ENCODE data around the gene RGS11.

The RGS11 gene

DNA sequence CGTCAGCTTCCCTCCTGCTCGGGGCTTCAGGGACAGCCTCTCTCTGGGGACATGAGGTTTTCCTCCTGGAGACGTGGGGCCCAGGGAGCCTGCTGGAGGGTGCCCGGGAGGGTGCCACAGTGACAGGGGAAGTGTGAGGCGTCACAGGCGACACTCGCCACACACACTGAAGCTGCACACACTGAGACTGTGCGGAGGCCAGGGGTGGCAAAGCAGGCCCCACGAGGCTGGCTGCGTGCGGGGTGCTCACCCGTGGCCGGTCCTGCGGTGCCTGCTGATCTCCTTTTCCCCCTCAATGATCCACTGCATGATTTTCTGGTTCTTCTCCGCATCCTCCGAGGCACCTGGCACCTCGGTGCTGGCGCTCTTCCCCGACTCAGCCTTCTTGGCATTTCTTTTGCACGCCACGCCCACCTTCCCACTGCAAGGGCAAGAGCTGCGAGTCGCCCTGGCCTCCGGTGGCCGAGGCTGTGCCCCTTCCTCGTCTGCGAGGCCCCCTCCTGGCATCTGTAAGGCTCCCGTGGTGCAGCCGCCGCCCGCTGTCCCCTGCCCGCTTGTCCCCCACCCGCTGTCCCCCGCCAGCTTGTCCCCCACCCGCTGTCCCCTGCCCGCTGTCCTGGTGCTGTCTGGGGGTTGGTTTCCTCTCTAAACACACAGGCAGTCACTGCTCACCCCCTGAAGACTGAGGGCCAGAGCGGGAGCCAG, 21.2 kb upstream of the RGS11 start:
- no peak for DNase-seq (ENCODE audit: low spot score)

- no peak for DNase-seq (ENCODE audit: low spot score)
Observed at GRCh38 chr16:296276-296675, 20.5 kb upstream of the RGS11 start.

GRCh38 chr16:293043-293775, 17.5 kb upstream of the RGS11 start:
- no peak for DNase-seq (ENCODE audit: low spot score)

DNA sequence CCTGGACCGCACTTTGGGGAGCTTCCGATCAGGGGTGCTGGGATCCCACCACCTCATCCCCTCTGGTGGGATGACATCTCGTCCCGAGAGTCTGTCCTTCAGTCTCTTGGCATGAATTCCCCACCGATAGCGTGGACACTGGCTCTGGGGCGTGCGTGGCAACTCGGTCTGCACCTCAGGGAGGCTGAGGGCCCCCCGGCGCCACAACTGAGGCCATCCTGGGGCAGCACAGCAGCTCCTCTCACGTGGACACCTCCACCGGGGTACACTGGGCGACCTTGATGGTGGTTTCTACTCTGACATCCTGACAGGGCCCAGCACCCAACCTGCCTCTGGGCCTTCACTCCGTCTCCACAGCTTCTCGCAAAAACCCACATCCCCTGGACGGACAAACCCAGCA, 15.8 kb upstream of the RGS11 start:
- no peak for DNase-seq (ENCODE audit: low spot score)

GRCh38 chr16:290681-291405, 15.1 kb upstream of the RGS11 start:
- no peak for DNase-seq (ENCODE audit: low spot score)

GRCh38 chr16:290015-290680, 14.4 kb upstream of the RGS11 start:
- DNase-seq (ENCODE audit: low spot score), result no peak

GRCh38 chr16:289395-289997, 13.8 kb upstream of the RGS11 start:
- no peak for DNase-seq (ENCODE audit: low spot score)

- no peak for DNase-seq (ENCODE audit: low spot score)
Observed at GRCh38 chr16:287981-288920, 12.5 kb upstream of the RGS11 start.

GRCh38 chr16:287298-287811, 11.6 kb upstream of the RGS11 start:
- DNase-seq (ENCODE audit: low spot score), result no peak

- no peak for DNase-seq (ENCODE audit: low spot score)
Observed at GRCh38 chr16:286491-287297, 10.9 kb upstream of the RGS11 start.

DNA sequence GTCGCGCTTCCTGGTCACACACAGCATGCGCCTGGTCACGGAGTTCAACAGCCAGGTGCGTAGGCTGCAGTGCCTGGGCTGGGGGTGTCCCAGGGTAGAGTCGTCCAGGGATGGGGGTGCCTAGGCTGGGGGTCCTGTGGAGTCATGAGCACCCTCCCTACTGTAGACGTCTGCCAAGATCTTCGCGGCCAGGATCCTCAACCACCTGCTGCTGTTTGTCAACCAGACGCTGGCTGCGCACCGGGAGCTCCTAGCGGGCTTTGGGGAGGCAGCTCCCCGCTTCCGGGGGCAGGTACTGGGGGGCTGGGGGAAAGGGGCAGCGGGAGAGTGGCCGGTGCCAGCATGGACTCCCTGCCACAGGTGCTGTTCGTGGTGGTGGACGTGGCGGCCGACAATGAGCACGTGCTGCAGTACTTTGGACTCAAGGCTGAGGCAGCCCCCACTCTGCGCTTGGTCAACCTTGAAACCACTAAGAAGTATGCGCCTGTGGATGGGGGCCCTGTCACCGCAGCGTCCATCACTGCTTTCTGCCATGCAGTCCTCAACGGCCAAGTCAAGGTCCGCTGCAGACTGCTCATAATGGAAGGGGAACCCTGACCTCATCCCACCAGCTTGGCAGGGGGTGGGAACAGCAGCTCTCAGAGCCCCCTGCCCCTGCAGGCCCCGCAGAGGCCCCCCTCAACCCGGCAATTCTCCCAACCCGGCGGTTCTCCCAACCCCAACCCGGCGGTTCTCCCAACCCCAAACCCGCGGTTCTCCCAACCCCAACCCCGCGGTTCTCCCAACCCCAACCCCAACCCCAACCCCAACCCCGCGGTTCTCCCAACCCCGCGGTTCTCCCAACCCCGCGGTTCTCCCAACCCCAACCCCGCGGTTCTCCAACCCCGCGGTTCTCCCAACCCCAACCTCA, 9.7 kb upstream of the RGS11 start:
- DNase-seq (ENCODE audit: low spot score), result no peak

DNA sequence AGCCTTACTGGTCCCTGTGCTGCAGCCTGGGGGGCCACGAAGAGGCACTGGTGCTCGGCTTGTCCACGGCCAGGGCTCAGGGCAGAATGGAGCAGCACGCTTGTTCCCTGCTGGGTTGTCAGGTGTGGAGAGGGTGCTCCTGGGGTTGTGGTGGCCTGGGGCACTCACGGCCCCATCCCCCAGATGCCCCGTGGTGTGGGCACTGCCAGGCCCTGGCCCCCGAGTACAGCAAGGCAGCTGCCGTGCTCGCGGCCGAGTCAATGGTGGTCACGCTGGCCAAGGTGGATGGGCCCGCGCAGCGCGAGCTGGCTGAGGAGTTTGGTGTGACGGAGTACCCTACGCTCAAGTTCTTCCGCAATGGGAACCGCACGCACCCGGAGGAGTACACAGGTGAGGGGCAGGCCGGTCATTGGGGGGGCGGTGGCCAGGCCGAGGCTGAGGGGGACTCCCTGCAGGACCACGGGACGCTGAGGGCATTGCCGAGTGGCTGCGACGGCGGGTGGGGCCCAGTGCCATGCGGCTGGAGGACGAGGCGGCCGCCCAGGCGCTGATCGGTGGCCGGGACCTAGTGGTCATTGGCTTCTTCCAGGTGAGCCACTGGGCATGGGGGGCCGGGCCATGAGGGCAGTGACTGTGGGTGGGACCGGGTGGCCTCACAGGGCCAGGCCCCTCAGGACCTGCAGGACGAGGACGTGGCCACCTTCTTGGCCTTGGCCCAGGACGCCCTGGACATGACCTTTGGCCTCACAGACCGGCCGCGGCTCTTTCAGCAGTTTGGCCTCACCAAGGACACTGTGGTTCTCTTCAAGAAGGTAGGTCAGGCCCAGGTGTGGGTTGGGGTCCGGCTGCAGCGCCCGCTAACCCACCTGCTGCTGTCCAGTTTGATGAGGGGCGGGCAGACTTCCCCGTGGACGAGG, 8.7 kb upstream of the RGS11 start:
- no peak for DNase-seq (ENCODE audit: low spot score)

DNA sequence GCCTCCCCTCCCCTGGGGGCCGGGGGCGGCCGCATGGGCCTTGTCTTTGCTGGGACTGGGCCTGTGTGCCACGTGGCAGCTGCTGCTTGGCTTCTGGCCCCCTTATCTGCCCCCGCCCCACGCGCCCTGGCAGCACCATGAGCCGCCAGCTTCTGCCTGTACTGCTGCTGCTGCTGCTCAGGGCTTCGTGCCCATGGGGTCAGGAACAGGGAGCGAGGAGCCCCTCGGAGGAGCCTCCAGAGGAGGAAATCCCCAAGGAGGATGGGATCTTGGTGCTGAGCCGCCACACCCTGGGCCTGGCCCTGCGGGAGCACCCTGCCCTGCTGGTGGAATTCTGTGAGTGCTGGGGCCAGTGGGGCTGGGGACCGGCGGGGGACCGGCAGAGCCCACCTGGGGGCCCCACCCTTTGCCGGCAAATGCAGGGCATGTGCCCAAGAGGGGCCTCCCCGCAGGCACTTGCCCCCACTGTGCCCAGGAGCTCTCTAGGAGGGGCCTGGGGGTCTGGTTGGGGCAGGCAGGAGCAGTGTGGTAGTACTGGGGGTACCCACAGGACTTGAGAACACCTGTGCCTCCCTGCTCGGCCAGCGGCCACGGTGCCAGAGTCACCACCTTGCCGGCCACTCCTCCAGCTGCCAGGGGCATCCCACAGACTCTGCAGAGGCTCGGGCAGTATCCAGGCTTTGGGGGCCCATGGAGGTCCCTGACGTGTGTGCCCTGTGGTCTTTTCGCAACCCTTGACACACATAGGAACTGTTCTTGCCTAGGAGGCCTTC, 7.5 kb upstream of the RGS11 start, which contains the start of gene PDIA2:
PDIA2 (plus strand) TSS at position 132 of the 773 bp plus-strand sequence; CDS start at position 138, 6 bp downstream.
- DNase-seq (ENCODE audit: low spot score), result no peak

- DNase-seq (ENCODE audit: low spot score), result no peak
Observed at GRCh38 chr16:282491-282890, 6.7 kb upstream of the RGS11 start.

GRCh38 chr16:281660-282255, 6.0 kb upstream of the RGS11 start:
- no peak for DNase-seq (ENCODE audit: low spot score)

DNA sequence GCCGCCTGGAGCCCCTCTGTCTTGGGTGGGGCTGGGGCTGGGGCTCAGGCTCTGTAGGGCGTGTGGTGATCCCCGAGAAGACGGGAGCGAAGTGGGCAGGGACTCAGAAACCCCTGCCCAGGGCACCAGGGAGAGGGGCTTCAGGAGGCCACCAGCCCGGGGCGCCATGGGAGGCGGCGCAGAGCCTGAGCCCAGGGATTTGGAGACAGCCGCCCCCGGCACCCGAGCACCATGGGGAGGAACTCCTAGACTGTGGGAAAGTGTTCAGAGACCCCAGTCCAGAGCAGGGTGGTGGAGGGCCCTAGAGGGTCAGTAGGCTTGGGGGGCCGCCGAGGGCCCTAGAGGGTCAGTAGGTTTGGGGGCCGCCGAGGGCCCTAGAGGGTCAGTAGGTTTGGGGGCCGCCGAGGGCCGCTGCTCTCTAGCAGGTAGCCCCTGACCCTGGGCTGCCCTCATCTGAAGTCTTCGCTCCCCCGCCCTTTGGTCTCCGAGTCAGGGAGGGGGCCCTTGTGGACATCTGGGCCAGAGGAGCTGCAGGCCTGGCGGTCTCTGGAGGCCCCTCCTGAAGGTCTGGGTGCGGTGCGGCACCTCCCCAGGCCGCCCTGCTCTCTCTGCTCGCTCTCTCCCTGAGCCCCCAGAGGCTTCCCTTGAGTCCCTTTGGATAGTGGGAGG, 5.4 kb upstream of the RGS11 start:
- no peak for DNase-seq (ENCODE audit: low spot score)

Data from kidney capillary endothelial cell (primary cell).